GM21367 (cell line): ENCODE data around the gene RAB30.
"Not testable (repeated sequence)": the region's sequence is repeated elsewhere in the genome, so short reads cannot be mapped to it uniquely, and the experiment has no call there.

ENCODE experiments used
- ATAC-seq: cut with Tn5 transposase; IDR thresholded peaks from one replicate; pipeline ENCODE4 v1.9.1; 2021; ENCODE audit not compliant: unreplicated experiment

Gene RAB30

DNA sequence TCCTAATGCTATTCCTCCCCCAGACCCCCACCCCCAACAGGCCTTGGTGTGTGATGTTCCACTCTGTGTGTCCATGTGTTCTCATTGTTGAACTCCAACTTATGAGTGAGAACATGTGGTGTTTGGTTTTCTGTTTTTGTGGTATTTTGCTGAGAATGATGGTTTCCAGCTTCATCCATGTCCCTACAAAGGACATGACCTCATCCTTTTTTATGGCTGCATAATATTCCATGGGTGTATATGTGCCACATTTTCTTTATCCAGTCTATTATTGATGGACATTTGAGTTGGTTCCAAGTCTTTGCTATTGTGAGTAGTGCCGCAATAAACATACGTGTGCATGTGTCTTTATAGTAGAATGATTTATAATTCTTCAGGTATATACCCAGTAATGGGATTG, 121.2 kb downstream of the RAB30 start:
- not testable (repeated sequence) for ATAC-seq

GRCh38 chr11:82949352-82949751, 122.3 kb downstream of the RAB30 start:
- no peak for ATAC-seq

DNA sequence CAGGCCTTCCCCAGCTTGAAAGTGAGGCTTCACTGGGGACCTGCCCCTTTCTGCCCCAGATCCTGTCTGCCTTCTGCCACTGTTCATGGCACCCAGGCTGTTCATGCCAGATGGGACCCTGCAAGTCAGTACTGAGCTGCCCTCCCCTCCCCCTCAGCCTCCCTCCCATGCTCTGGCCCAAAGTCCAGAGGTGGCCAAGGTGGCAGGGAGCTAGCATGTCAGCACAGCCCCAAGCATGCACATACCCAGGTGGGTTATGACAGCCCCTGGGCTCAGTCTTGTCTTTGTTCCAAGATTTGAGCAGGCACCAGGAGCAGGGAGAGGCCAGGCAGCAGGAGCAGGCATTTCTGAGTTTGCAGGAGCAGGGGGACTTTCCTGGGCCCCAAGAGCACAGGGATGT, 126.0 kb downstream of the RAB30 start:
- no peak for ATAC-seq

GRCh38 chr11:82945041-82945440, 126.7 kb downstream of the RAB30 start:
- not testable (repeated sequence) for ATAC-seq

GRCh38 chr11:82944198-82944597, 127.5 kb downstream of the RAB30 start:
- no peak for ATAC-seq

DNA sequence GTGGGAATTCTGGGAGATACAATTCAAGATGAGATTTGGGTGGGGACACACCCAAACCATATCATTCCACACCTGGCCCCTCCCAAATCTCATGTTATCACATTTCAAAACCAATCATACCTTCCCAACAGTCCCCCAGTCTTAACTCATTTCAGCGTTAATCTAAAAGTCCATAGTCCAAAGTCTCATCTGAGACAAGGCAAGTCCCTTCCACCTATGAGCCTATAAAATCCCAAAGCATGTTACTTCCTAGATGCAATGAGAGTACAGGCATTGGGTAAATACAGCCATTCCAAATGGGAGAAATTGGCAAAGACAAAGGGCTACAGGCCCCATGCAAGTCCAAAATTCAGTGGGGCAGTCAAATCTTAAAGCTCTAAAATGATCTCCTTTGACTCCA, 128.3 kb downstream of the RAB30 start:
- ATAC-seq: not testable (repeated sequence)

DNA sequence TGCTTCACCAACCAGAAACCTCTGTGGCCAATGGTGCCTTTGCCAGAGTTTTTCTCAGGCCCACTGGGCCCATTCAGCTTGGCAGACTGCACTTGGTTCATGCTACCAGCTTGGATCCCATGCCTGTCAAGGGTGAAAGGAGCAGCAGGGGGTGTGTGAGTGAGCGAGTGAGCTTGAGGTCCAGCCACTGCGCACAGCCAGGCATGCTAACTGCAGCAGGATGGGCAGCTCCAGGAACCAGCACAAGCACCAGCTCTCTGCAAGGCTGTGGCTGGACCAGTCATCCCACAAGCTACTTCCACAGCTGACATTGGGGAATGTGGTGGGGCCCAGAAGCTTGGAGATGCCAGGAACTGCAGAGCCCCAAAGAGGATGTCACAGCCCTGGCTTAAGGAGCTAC, 129.3 kb downstream of the RAB30 start:
- ATAC-seq: no peak

- no peak for ATAC-seq
These were observed 132.2 kb downstream of the RAB30 start for GRCh38 chr11:82939456-82939855.

DNA sequence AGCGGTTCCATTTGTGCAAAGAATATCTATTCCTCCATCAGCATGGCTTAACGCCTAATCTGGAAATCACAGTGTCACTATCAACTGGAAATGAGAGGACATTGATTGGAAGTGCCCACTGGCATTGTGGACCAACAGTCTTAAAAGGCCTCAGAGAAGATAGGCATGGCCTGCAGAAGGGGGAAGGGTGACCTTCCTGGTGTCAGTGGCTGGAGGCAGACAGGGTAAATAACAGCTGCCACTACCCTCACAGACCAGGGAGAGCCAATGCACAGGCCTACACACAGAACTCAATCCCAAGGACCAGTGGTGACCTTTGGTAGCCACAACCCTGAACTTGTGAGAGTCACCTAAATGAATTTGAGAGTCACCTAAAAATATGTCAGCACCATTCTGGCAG, 134.1 kb downstream of the RAB30 start:
- no peak for ATAC-seq

DNA sequence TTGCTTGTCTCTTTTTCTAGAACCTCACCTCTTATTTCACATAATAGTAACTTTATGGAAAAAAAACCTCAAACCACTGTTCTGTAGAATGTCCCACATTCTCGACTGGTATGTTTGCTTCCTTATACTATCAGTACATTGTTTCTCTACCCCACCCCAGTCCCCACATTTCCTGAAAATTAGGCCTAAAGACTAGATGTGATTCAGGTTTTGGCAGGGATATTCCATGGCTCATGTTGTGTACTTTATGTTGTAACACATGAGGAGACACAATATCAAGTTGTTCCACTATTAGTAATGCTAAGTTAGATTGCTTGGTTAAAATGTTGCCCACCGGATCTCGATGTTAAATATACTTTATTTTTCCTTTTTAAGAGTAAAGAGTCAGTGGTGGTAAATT, 135.4 kb downstream of the RAB30 start:
- no peak for ATAC-seq

- ATAC-seq: no peak
These were observed 139.1 kb downstream of the RAB30 start for GRCh38 chr11:82932564-82932963.

- no peak for ATAC-seq
These were observed 141.0 kb downstream of the RAB30 start for GRCh38 chr11:82930734-82931133.

DNA sequence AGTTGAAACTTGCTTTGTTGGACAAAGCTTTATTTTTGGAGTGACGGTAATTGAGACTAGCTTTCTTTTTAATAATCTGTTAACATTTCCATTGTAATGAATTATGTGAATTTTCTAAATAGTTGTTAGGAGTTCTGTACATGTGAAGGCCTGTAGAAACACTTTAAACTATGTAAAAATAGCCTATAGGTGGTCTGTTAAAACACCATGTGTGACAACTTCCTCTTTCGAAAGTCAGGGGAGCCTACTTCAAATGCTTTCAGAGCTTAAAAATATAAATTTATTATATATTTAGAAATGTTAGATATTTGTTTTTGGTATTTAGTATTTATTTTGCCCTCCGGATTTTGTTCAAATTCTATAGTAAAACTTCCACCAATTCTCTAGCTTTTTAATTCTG, 141.5 kb downstream of the RAB30 start:
- ATAC-seq: no peak

- no peak for ATAC-seq
These were observed 142.6 kb downstream of the RAB30 start for GRCh38 chr11:82929121-82929520.

- ATAC-seq: peak; percentile 62
These were observed 144.3 kb downstream of the RAB30 start for GRCh38 chr11:82927264-82927880.

GRCh38 chr11:82924522-82925224, 147.0 kb downstream of the RAB30 start:
- ATAC-seq: no peak
